Mucosa of stomach (tissue), 1 donor: ENCODE results near the gene ACSL5.
A peak's percentile ranks its signal among the peaks of the same experiment; 100 is the strongest.

Experiments used
- H3K27me3 ChIP-seq: one replicate; pipeline ENCODE4 v1.7.0; 2013; ENCODE audit warnings: mild to moderate bottlenecking, low read length; ENCODE audit not compliant: control insufficient read depth, insufficient read depth
- H3K36me3 ChIP-seq: one replicate; pipeline ENCODE4 v1.7.0; 2013; ENCODE audit warnings: low read length; ENCODE audit not compliant: control insufficient read depth, insufficient read depth
- H3K4me1 ChIP-seq: one replicate; pipeline ENCODE4 v1.7.0; 2013; ENCODE audit warnings: mild to moderate bottlenecking, low read length; ENCODE audit not compliant: control insufficient read depth, insufficient read depth
- H3K4me3 ChIP-seq: one replicate; pipeline ENCODE4 v1.7.0; 2013; ENCODE audit warnings: low read length
- H3K9ac ChIP-seq: one replicate; pipeline ENCODE4 v1.7.0; 2013; ENCODE audit warnings: mild to moderate bottlenecking, low read length, moderate library complexity
- H3K9me3 ChIP-seq: one replicate; pipeline ENCODE4 v1.7.0; 2013; ENCODE audit warnings: mild to moderate bottlenecking, low read length, moderate library complexity; ENCODE audit not compliant: control insufficient read depth
- donor health status: Pancreatic carcinoma.

Gene ACSL5, protein sequence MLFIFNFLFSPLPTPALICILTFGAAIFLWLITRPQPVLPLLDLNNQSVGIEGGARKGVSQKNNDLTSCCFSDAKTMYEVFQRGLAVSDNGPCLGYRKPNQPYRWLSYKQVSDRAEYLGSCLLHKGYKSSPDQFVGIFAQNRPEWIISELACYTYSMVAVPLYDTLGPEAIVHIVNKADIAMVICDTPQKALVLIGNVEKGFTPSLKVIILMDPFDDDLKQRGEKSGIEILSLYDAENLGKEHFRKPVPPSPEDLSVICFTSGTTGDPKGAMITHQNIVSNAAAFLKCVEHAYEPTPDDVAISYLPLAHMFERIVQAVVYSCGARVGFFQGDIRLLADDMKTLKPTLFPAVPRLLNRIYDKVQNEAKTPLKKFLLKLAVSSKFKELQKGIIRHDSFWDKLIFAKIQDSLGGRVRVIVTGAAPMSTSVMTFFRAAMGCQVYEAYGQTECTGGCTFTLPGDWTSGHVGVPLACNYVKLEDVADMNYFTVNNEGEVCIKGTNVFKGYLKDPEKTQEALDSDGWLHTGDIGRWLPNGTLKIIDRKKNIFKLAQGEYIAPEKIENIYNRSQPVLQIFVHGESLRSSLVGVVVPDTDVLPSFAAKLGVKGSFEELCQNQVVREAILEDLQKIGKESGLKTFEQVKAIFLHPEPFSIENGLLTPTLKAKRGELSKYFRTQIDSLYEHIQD

DNA sequence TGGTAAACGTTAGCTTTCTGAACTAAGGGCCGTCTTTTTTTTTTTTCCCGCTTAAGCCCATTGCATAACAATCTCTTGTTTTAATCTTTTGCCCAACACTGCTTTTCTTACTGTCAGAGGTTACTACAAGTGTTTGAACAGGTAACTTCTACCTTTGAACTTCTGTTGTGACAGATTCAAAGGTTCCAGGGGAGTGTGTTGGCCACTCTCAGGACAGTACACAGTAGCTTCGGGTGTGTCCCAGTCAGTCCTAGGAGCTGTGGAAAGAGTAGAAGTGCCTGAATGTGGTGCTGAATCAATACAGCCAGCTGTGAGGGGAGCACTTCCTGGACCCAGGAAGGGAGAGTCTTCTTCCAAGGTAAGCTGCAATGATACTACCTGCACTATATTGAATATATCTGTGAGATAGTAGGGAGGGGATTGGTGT, at the start of gene ACSL5:
Gene ACSL5 (plus strand): TSS at position 205 of the 427 bp plus-strand sequence. CDS start 20,831 bp downstream, outside the sequence.
- H3K4me3 ChIP-seq = no peak within 1 kb of the TSS
- no peaks in the 10 kb centered on the region for H3K27me3 ChIP-seq
- no peaks in the 10 kb centered on the region for H3K9me3 ChIP-seq
- H3K9ac ChIP-seq = peak within 1 kb of the TSS; percentile 89
- no peaks in the 10 kb centered on the region for H3K36me3 ChIP-seq
- H3K4me1 ChIP-seq = peaks cover 32% of the 10 kb centered on the region

DNA sequence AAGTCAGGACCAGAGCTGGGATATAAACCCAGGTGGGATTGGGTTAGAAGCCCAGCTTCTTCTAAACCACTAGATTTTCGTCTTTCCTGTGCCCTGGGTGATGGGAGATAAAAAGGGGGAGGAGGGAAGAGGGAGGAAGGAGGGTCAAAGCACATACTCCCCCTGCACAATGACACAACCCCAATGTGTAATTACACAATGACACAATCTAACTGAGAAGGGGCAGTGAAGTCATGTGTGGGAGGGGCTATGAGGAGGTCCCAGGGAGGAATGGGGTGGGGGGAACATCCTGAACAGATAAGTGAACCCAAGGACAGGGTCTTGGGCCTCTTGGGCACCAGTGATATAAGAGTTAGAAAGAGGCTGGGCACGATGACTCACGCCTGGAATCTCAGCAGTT, 46.2 kb upstream of the ACSL5 start:
- no peak overlapping the region for H3K9ac ChIP-seq
- peaks cover 20% of the 10 kb centered on the region for H3K4me1 ChIP-seq
- H3K4me3 ChIP-seq = no peak overlapping the region
- H3K27me3 ChIP-seq = no peaks in the 10 kb centered on the region
- H3K36me3 ChIP-seq = no peaks in the 10 kb centered on the region
- no peaks in the 10 kb centered on the region for H3K9me3 ChIP-seq

DNA sequence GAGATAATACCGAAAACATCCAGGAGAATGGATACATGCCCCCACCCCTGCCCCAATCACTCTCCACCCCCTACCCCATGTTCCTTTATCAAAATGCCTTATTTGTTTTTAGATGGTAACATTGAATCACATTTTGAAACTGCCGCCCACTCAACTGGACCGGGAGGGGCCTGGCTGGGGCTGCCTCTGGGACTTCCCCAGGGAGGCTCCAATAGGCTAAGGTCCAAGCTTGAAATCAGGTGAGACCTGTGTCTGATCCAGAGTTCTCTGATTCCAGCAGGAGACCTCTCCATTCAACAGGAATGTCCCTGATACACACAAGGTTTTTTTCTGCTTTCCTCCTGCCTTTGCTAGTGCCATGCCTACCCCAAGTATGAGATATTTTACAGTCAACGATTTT, 43.8 kb upstream of the ACSL5 start:
- Histone ChIP-seq H3K4me3 (no peak overlapping the region), H3K9me3 (no peaks in the 10 kb centered on the region), H3K4me1 (peaks cover 25% of the 10 kb centered on the region), H3K36me3 (no peaks in the 10 kb centered on the region), H3K9ac (no peak overlapping the region), H3K27me3 (no peaks in the 10 kb centered on the region)

DNA sequence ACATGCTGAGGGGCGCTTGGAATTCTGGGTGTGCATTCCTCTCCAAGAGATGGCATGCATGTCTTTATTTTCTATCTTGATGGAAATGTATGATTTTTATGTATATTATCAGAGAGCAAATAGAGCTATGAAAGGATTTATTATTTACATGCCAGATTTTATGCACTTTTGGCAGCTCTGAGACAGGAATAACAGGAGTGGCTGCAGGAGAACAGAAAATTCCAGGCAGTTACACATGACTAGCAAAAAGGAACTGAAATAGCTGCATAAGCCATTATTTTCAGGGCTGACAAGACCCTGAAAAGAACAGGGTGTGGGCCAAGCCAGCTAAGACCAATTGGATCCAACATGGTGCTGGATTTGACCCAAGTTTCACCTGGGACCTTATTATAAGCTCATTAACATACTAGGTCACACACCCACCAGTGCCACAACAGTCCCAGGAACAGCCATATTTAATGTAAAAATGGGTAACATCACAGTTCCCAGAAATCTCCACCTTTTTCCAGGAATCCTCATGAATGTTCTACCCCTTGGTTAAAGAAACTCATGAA, 43.2 kb upstream of the ACSL5 start:
- H3K4me3 ChIP-seq = no peak overlapping the region
- H3K9me3 ChIP-seq = no peaks in the 10 kb centered on the region
- peaks cover 30% of the 10 kb centered on the region for H3K4me1 ChIP-seq
- no peak overlapping the region for H3K9ac ChIP-seq
- no peaks in the 10 kb centered on the region for H3K27me3 ChIP-seq
- no peaks in the 10 kb centered on the region for H3K36me3 ChIP-seq

DNA sequence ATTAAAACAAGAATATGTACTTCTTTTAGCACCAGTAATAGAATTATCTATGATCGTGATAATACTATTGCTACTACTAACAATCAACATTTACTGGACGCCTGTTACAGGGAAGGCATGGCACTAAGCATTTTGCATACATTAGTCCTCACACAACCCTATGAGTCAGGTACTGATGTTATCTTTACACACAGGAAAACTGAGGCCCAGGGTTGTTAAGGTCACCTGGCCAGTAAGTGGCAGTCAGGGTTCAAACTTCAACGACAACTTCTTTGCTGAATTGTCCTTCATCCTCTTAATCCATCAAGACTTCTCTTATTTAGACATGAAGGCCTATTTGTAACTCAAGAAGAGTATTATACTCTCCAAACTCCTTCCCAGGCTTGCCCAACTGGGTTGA, 41.9 kb upstream of the ACSL5 start:
- H3K27me3 ChIP-seq = no peaks in the 10 kb centered on the region
- no peaks in the 10 kb centered on the region for H3K36me3 ChIP-seq
- no peak overlapping the region for H3K4me3 ChIP-seq
- no peaks in the 10 kb centered on the region for H3K9me3 ChIP-seq
- H3K4me1 ChIP-seq = peaks cover 40% of the 10 kb centered on the region
- no peak overlapping the region for H3K9ac ChIP-seq

DNA sequence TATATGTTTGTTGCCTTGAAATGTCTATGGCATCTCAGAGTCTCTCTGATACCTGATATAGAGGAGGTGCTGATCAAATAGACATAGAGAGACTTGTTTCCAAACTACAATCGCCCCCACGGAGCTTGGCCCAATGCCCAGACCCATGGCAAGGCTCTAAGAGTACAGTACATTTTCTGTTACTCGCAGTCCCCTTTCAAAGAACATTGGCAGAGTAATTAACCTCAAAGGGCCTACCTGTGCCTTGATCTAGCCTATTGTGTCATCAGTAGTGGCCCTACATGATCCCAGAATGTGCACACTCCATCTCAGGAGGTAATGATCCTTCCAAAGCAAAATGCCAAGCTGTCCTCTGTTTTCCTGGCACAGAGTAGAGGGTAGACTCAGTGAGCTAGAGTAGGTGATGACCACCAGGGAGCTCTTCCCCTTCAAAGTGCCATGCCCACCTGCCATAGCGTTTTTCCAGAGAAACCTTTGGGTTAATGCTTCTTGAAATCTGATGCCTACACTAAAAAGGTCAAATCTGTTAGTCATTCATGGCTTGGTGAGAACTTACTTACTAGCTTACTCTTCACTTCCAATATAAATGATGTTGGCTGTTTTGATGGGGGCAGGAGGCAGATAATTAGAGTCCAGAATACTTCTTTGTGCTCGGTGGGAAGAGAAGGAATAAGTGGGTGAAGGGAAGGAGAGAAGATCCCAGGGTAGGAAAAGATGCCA, 41.2 kb upstream of the ACSL5 start:
- H3K9ac ChIP-seq = no peak overlapping the region
- H3K36me3 ChIP-seq = no peaks in the 10 kb centered on the region
- no peaks in the 10 kb centered on the region for H3K27me3 ChIP-seq
- no peaks in the 10 kb centered on the region for H3K9me3 ChIP-seq
- H3K4me1 ChIP-seq = peaks cover 40% of the 10 kb centered on the region
- H3K4me3 ChIP-seq = no peak overlapping the region

DNA sequence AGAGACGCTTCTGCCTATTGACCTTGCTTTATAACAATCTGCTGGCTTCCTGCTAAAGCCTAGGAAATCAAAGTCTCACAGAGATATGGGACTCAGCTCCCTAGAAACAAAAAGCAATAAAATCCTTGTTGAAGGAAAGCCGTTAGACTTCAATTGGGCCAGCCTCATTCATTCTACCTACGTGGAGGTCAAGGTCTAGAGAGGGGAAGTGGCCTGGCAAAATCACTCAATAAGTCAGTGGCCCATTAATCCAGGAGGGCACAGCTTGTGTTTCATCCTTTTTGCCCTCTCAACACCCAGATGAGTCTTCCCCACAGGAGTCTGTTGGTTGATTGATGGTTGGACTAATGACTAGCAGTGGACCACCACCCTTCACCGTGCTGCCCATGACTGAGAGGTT, 40.5 kb upstream of the ACSL5 start:
- no peaks in the 10 kb centered on the region for H3K36me3 ChIP-seq
- no peaks in the 10 kb centered on the region for H3K27me3 ChIP-seq
- H3K9me3 ChIP-seq = no peaks in the 10 kb centered on the region
- no peak overlapping the region for H3K4me3 ChIP-seq
- H3K9ac ChIP-seq = no peak overlapping the region
- peaks cover 40% of the 10 kb centered on the region for H3K4me1 ChIP-seq

DNA sequence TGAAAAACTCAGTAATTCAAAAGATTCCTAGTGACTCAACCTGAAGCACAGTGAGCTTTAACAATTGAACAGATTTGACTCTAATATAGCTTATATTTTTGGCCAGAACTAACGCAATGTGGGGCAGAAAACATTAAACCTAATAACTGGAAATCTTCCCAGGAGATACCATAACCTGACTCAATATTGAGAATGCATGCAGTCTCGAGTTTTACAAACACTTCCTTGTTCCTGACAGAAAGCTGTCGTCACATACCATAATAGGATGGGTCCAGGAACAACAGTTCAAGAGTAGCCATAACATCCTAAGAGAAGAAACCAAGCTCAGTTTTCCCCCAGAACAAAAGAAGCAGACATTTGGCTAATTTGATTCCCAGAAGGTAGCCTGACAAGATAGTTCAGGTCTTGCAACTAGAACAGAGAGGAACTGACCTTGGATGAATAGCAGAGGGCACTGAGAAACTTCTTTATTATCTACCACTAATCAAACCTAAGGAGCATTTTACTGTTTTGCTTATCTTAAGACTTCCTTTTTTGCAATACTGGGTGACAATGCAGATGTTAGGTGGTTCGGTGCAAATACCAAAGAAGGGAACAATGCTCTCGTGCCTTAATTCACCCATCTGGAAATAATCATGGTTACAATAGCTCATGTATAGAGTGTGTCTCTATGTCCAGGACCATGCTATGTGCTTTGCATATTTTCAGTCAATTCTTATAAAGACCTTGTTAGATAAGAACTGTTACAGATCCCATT, 38.6 kb upstream of the ACSL5 start:
- no peak overlapping the region for H3K4me3 ChIP-seq
- no peaks in the 10 kb centered on the region for H3K9me3 ChIP-seq
- H3K4me1 ChIP-seq = peaks cover 45% of the 10 kb centered on the region
- peak overlapping the region; percentile 11 for H3K9ac ChIP-seq
- no peaks in the 10 kb centered on the region for H3K36me3 ChIP-seq
- H3K27me3 ChIP-seq = no peaks in the 10 kb centered on the region

DNA sequence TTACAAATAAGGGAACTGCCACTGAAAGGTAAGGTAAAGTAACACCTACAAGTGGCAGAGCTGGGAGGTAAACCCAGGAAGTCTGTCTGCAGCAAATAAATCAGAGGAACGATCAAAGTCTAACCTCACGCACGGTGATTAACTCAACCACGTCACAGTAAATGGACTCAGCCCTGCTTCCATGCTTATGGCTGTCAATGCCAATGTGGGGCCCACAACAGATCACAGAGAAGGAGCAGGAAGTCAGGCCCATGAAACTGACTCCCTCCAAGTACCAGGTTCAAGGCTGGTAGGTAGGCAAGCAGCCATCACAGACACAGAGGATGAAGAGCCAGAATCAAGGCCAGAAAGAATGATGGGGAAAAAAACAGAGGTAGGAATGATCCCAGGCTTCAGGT, 38.0 kb upstream of the ACSL5 start:
- Histone ChIP-seq H3K4me1 (peaks cover 39% of the 10 kb centered on the region), H3K9ac (peak overlapping the region; percentile 11), H3K27me3 (no peaks in the 10 kb centered on the region), H3K36me3 (no peaks in the 10 kb centered on the region), H3K9me3 (no peaks in the 10 kb centered on the region), H3K4me3 (no peak overlapping the region)

DNA sequence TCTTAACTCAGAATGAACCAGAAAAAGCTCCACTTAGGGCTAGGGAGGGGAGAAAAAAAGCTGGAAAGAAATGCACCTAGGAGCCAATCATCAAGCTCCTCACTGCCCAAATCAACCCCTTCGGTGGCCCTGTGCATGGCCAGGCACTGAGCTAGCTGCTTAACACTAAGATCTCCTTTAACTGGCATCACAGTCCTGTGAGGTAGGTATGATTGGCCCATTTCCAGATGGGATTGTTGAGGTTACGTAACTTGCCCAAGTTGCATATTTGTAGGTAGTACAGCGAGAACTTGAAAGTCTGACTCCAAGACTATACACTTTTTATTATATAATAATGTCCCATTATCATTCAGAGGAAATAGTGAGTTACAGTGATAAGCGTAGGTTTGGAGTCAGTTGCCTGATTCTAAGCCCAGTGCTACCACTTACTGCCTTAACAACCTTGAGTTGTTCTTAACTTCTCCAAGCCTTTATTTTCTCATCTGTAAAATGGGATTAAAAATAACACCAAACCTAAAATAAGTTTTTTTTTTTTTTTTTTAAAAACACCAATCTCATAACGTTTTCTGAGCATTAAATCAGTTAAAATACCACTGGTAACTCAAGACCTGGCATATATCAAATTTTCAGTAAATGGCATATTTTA, 37.2 kb upstream of the ACSL5 start:
- Histone ChIP-seq H3K4me3 (no peak overlapping the region), H3K9me3 (no peaks in the 10 kb centered on the region), H3K36me3 (no peaks in the 10 kb centered on the region), H3K9ac (no peak overlapping the region), H3K4me1 (peaks cover 32% of the 10 kb centered on the region), H3K27me3 (no peaks in the 10 kb centered on the region)

DNA sequence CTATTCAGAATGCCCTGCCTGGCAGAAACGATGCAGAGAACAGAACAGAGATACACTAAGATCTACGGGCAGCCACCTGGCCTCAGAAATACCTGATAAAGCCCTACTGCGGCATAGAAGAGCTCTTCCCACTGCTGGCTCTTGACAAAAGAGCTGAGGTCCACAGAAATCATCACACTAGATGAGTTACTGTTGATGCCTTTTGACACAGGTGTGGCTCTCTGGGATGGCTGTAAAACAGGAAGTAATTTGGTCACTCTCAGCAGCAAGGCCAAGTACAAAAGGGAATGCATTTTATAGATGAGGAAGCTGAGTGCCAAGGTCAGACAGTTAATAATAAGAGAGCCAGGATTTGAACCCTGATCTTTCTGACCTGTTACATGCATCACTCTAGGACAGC, 35.0 kb upstream of the ACSL5 start:
- H3K4me1 ChIP-seq = peaks cover 26% of the 10 kb centered on the region
- H3K27me3 ChIP-seq = no peaks in the 10 kb centered on the region
- H3K9ac ChIP-seq = no peak overlapping the region
- H3K36me3 ChIP-seq = no peaks in the 10 kb centered on the region
- no peak overlapping the region for H3K4me3 ChIP-seq
- H3K9me3 ChIP-seq = no peaks in the 10 kb centered on the region
